Measurements from ENCODE around the gene TAS2R40.

TAS2R40 gene

DNA sequence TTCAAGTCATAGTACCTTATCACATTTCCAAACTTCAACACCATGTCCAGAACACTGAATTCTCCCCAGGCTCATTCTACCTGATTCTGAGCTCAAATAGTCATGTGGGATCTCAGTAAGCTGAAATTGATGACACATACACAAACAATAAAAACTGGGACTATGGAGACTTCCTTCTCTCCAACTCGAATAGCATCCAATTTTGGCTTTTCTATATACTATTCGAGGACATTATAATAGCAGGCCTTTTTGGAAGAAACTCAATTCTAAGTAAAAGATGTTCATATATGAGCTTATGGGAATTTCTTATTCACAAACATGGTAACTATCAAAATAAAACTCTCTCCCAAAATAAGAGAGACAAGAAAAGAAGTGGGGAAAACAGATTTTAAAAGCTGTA is 551 bp upstream of the TAS2R40 start:
- Histone ChIP-seq H3K4me3 (ENCODE audit: insufficient read depth, low read depth, low read length) (no peak overlapping the region), H3K36me3 (ENCODE audit: control insufficient read depth, insufficient read depth, low read length) (no peaks in the 10 kb centered on the region), H3K27ac (ENCODE audit: insufficient read depth, low read depth, low read length, poor library complexity, severe bottlenecking) (no peak overlapping the region), H3K27me3 (ENCODE audit: control insufficient read depth, insufficient read depth, low read length, poor library complexity, severe bottlenecking) (no peaks in the 10 kb centered on the region), H3K9me3 (ENCODE audit: control insufficient read depth, low read length) (no peaks in the 10 kb centered on the region), H3K4me1 (ENCODE audit: control insufficient read depth, insufficient read depth, low read length) (no peaks in the 10 kb centered on the region)
- WGBS, 2 experiments = 83 to 88% methylated on average over 1 to 2 of the region's 2 CpGs

DNA sequence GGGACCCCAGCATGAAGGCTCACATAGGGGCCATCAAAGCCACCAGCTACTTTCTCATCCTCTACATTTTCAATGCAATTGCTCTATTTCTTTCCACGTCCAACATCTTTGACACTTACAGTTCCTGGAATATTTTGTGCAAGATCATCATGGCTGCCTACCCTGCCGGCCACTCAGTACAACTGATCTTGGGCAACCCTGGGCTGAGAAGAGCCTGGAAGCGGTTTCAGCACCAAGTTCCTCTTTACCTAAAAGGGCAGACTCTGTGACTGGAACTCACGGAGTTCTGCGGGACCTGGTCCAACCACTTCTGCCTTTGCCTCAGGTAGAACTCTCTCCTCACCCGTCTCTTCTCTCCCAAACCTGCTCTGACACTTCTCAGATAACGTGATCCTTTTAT is 945 bp downstream of the TAS2R40 start:
- Histone ChIP-seq H3K27me3 (ENCODE audit: control insufficient read depth, insufficient read depth, low read length, poor library complexity, severe bottlenecking) (no peaks in the 10 kb centered on the region), H3K4me1 (ENCODE audit: control insufficient read depth, insufficient read depth, low read length) (no peaks in the 10 kb centered on the region), H3K4me3 (ENCODE audit: insufficient read depth, low read depth, low read length) (no peak overlapping the region), H3K9me3 (ENCODE audit: control insufficient read depth, low read length) (no peaks in the 10 kb centered on the region), H3K36me3 (ENCODE audit: control insufficient read depth, insufficient read depth, low read length) (no peaks in the 10 kb centered on the region), H3K27ac (ENCODE audit: insufficient read depth, low read depth, low read length, poor library complexity, severe bottlenecking) (no peak overlapping the region)
- WGBS, 2 experiments = 93 to 97% methylated on average over 7 of the region's 7 CpGs

DNA sequence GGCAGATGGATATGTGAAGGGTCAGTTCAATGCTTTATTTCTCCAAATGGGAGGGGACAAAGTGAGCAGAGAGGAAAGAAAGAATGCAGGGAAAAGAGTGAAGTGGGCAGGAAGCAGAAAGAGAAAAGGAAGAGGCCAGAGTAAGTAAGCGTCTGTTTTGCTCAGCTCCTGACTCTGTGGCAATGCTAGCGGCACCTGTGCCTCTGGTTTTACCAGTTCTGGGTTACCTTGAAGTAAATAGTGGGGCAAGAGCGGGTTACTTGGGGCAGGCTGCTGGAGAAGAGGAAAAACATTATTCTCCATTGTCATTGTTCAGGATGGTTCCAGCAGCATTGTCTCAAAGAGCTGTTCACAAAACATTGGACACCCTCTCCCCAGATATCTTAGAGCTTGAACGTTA is 1.9 kb downstream of the TAS2R40 start:
- no peaks in the 10 kb centered on the region for H3K4me1 ChIP-seq (ENCODE audit: control insufficient read depth, insufficient read depth, low read length)
- H3K9me3 ChIP-seq (ENCODE audit: control insufficient read depth, low read length) = no peaks in the 10 kb centered on the region
- H3K27me3 ChIP-seq (ENCODE audit: control insufficient read depth, insufficient read depth, low read length, poor library complexity, severe bottlenecking) = no peaks in the 10 kb centered on the region
- WGBS, 2 experiments = 92 to 93% methylated on average over 4 of the region's 4 CpGs
- H3K36me3 ChIP-seq (ENCODE audit: control insufficient read depth, insufficient read depth, low read length) = no peaks in the 10 kb centered on the region
- H3K27ac ChIP-seq (ENCODE audit: insufficient read depth, low read depth, low read length, poor library complexity, severe bottlenecking) = no peak overlapping the region
- no peak overlapping the region for H3K4me3 ChIP-seq (ENCODE audit: insufficient read depth, low read depth, low read length)

DNA sequence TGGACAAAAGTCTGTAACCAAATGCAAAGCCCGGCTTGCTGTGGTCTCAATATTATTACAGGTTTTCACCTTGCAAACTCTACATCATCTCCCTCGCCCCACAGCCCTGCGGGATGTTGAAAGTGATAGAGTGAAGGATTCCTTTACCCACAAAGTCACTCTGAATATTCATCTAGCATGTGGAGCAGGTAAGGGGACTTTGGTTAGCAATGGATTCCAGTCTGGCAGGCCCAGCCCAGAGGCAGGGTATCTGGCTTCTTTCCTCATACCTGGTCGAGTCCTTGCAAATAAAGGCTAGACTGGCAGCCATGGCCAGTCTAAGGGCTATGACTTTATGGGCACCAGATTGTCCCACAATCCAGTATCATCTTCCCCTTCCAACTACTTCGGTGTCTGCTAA is 3.2 kb downstream of the TAS2R40 start:
- no peaks in the 10 kb centered on the region for H3K36me3 ChIP-seq (ENCODE audit: control insufficient read depth, insufficient read depth, low read length)
- H3K9me3 ChIP-seq (ENCODE audit: control insufficient read depth, low read length) = no peaks in the 10 kb centered on the region
- 89 to 96% methylated on average over 4 to 5 of the region's 5 CpGs for WGBS, 2 experiments
- H3K4me3 ChIP-seq (ENCODE audit: insufficient read depth, low read depth, low read length) = no peak overlapping the region
- H3K27ac ChIP-seq (ENCODE audit: insufficient read depth, low read depth, low read length, poor library complexity, severe bottlenecking) = no peak overlapping the region
- H3K4me1 ChIP-seq (ENCODE audit: control insufficient read depth, insufficient read depth, low read length) = no peaks in the 10 kb centered on the region
- H3K27me3 ChIP-seq (ENCODE audit: control insufficient read depth, insufficient read depth, low read length, poor library complexity, severe bottlenecking) = no peaks in the 10 kb centered on the region

DNA sequence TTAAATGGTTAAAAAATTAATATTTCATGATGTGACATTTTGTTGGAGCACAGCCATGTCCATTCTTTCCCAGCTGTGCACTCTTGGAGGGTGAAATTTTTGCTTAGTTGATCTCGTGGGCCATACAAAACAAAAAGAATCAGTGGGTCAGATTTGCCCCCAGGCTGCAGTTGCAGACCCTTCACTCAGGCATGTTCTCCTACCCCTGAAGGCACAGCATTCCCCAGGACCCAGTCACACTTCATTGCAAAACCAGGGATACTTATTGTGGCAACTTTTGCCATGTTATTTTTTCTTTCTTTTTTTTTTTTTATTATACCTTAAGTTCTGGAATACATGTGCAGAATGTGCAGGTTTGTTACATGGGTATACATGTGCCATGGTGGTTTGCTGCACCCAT is 6.0 kb downstream of the TAS2R40 start:
- no peaks in the 10 kb centered on the region for H3K9me3 ChIP-seq (ENCODE audit: control insufficient read depth, low read length)
- H3K27ac ChIP-seq (ENCODE audit: insufficient read depth, low read depth, low read length, poor library complexity, severe bottlenecking) = no peak overlapping the region
- no peaks in the 10 kb centered on the region for H3K4me1 ChIP-seq (ENCODE audit: control insufficient read depth, insufficient read depth, low read length)
- no peak overlapping the region for H3K4me3 ChIP-seq (ENCODE audit: insufficient read depth, low read depth, low read length)
- no peaks in the 10 kb centered on the region for H3K27me3 ChIP-seq (ENCODE audit: control insufficient read depth, insufficient read depth, low read length, poor library complexity, severe bottlenecking)
- 71 to 81% methylated on average over 1 of the region's 1 CpG for WGBS, 2 experiments
- H3K36me3 ChIP-seq (ENCODE audit: control insufficient read depth, insufficient read depth, low read length) = no peaks in the 10 kb centered on the region

DNA sequence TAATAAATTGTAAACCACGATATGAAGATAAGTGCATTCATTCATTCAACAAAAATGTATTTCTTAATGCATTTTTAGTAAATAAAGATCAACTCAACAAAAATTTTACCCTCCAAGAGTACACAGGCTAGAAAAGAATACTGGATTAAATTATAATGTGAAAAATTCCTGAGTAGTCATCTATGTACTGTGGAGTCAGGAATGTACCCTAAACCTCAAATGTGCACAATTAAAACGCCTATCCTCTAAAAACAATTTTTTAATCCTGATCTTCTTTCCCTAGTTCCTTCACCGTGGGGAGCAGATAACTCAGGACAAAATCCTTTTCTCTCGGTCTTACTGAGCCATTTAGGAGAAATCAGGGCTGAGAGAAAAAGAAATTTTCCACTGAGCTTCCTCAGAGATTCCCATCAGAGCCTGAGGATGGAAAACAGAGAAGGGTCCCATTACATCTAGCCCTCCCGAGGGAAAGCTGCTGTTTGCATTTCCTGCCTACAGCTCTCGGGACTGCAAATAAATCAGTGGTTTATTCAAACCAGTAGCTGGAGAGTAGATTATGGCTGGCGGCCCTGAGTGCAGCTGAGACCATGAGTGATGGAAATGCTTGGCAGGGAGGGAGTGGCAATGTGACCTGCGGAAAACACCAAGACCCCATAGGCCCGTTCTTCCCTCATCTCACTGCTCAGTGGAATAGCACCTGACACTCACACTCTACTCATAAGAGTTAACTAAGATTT is 7.4 kb downstream of the TAS2R40 start:
- no peak overlapping the region for H3K4me3 ChIP-seq (ENCODE audit: insufficient read depth, low read depth, low read length)
- no peaks in the 10 kb centered on the region for H3K9me3 ChIP-seq (ENCODE audit: control insufficient read depth, low read length)
- no peaks in the 10 kb centered on the region for H3K27me3 ChIP-seq (ENCODE audit: control insufficient read depth, insufficient read depth, low read length, poor library complexity, severe bottlenecking)
- H3K36me3 ChIP-seq (ENCODE audit: control insufficient read depth, insufficient read depth, low read length) = no peaks in the 10 kb centered on the region
- no peaks in the 10 kb centered on the region for H3K4me1 ChIP-seq (ENCODE audit: control insufficient read depth, insufficient read depth, low read length)
- no peak overlapping the region for H3K27ac ChIP-seq (ENCODE audit: insufficient read depth, low read depth, low read length, poor library complexity, severe bottlenecking)
- 48 to 56% methylated on average over 7 to 8 of the region's 9 CpGs for WGBS, 2 experiments

DNA sequence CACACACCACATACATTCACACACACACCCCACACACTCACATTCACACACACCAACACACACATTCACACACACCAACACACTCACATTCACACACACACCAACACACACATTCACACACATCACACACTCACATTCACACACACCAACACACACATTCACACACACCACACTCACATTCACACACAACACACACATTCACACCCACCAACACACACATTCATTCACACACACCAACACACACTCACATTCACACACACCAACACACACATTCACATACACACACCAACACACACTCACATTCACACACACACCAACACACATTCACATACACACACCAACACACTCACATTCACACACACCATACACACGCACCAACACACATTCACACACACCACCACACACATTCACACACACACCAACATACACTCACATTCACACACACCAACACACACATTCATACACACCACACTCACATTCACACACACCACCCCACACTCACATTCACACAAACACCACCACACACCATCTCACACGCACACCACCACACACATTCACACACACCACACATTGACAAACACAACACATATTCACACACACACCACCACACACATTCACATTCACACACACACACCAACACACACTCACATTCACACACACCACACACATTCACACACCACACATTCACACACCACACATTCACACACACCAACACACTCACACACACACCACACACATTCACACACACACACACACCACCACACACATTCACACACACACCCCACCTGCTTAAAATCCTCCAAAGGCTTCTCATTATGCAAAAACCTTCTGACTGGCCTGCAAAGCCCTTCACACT is 9.0 kb downstream of the TAS2R40 start:
- H3K9me3 ChIP-seq (ENCODE audit: control insufficient read depth, low read length) = no peaks in the 10 kb centered on the region
- no peaks in the 10 kb centered on the region for H3K27me3 ChIP-seq (ENCODE audit: control insufficient read depth, insufficient read depth, low read length, poor library complexity, severe bottlenecking)
- no peaks in the 10 kb centered on the region for H3K4me1 ChIP-seq (ENCODE audit: control insufficient read depth, insufficient read depth, low read length)
- WGBS, 2 experiments = 86 to 92% methylated on average over 2 of the region's 2 CpGs
- H3K27ac ChIP-seq (ENCODE audit: insufficient read depth, low read depth, low read length, poor library complexity, severe bottlenecking) = no peak overlapping the region
- no peaks in the 10 kb centered on the region for H3K36me3 ChIP-seq (ENCODE audit: control insufficient read depth, insufficient read depth, low read length)
- no peak overlapping the region for H3K4me3 ChIP-seq (ENCODE audit: insufficient read depth, low read depth, low read length)

DNA sequence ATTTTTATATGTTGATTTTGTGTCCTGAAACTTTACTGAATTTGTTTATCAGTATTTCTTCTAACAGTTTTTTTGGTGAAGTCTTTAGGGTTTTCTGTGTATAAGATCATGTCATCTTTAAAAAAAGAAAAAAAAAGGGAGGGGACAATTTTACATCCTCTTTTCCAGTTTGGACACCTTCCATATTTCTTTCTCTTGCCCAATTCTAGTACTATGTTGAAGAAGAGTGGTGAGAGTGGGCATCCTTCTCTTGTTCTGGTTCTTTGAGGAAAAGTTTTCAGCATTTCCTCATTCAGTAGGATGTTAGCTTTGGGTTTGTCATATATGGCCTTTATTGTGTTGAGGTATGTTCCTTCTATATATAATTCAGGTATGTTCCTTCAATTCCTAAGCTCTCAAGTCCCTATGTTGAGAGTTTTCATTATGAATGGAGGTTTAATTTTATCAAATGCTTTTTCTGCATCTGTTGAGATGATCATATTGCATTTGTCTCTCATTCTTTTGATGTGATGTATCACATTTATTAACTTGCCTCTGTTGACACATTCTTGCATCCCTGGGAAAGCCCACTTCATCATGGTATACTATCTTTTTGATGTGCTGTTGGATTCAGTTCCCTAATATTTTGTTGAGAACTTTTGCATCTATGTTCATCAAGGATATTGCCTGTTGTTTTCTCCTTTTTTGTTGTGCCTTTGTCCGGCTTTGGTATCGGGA is 12.1 kb downstream of the TAS2R40 start:
- H3K4me3 ChIP-seq (ENCODE audit: insufficient read depth, low read depth, low read length) = no peak overlapping the region
- no peaks in the 10 kb centered on the region for H3K4me1 ChIP-seq (ENCODE audit: control insufficient read depth, insufficient read depth, low read length)
- H3K27ac ChIP-seq (ENCODE audit: insufficient read depth, low read depth, low read length, poor library complexity, severe bottlenecking) = no peak overlapping the region
- no peaks in the 10 kb centered on the region for H3K9me3 ChIP-seq (ENCODE audit: control insufficient read depth, low read length)
- no peaks in the 10 kb centered on the region for H3K27me3 ChIP-seq (ENCODE audit: control insufficient read depth, insufficient read depth, low read length, poor library complexity, severe bottlenecking)
- WGBS, 2 experiments = 100% methylated on average over 1 to 2 of the region's 2 CpGs
- no peaks in the 10 kb centered on the region for H3K36me3 ChIP-seq (ENCODE audit: control insufficient read depth, insufficient read depth, low read length)

DNA sequence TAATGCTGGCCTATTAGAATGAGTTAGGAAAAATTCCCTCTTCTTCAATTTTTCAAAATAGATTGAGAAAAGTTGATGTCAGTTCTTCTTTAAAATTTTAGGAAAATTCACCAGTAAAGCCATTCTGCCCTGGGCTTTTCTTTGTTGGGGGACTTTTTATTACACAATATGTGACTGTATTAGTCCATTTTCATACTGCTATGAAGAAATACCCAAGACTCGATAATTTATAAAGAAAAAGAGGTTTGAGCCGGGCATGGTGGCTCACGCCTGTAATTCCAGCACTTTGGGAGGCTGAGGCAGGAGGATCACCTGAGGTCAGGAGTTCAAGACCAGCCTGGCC is 12.7 kb downstream of the TAS2R40 start:
- Histone ChIP-seq H3K4me1 (ENCODE audit: control insufficient read depth, insufficient read depth, low read length) (no peaks in the 10 kb centered on the region), H3K9me3 (ENCODE audit: control insufficient read depth, low read length) (no peaks in the 10 kb centered on the region), H3K27me3 (ENCODE audit: control insufficient read depth, insufficient read depth, low read length, poor library complexity, severe bottlenecking) (no peaks in the 10 kb centered on the region), H3K27ac (ENCODE audit: insufficient read depth, low read depth, low read length, poor library complexity, severe bottlenecking) (no peak overlapping the region), H3K36me3 (ENCODE audit: control insufficient read depth, insufficient read depth, low read length) (no peaks in the 10 kb centered on the region), H3K4me3 (ENCODE audit: insufficient read depth, low read depth, low read length) (no peak overlapping the region)
- WGBS, 2 experiments = 88 to 94% methylated on average over 3 of the region's 3 CpGs

DNA sequence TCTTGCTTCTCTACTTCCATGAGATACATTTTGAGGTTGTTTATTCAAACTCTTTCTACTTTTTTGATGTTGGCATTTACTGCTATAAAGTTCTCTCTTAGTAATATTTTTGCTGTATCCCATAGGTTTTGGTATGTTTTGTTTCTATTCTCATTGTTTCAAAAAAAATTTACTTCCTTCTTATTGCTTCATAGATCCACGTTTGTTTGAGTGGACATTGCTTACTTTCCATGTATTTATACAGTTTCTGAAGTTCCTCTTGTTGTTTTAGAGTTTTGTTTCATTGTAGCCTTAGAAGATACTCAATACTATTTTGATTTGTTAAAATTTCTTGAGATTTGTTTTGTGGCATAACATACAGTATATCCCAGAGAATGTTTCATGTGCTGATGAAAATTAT is 13.7 kb downstream of the TAS2R40 start:
- Histone ChIP-seq H3K4me3 (ENCODE audit: insufficient read depth, low read depth, low read length) (no peak overlapping the region), H3K4me1 (ENCODE audit: control insufficient read depth, insufficient read depth, low read length) (no peaks in the 10 kb centered on the region), H3K27me3 (ENCODE audit: control insufficient read depth, insufficient read depth, low read length, poor library complexity, severe bottlenecking) (no peaks in the 10 kb centered on the region), H3K9me3 (ENCODE audit: control insufficient read depth, low read length) (no peaks in the 10 kb centered on the region), H3K27ac (ENCODE audit: insufficient read depth, low read depth, low read length, poor library complexity, severe bottlenecking) (no peak overlapping the region), H3K36me3 (ENCODE audit: control insufficient read depth, insufficient read depth, low read length) (no peaks in the 10 kb centered on the region)
- 50% methylated on average over 1 of the region's 1 CpG; no CpG with 5 or more reads in 1 of the 2 experiments for WGBS, 2 experiments
